GM19463 (cell line): ENCODE data around the gene ALG1.
"Not testable (repeated sequence)": the region's sequence is repeated elsewhere in the genome, so short reads cannot be mapped to it uniquely, and the experiment has no call there.

Source experiments
- ATAC-seq: cut with Tn5 transposase; IDR thresholded peaks from one replicate; pipeline ENCODE4 v1.9.1; 2021; ENCODE audit warnings: mild to moderate bottlenecking, moderate library complexity; ENCODE audit not compliant: unreplicated experiment

ALG1 gene

DNA sequence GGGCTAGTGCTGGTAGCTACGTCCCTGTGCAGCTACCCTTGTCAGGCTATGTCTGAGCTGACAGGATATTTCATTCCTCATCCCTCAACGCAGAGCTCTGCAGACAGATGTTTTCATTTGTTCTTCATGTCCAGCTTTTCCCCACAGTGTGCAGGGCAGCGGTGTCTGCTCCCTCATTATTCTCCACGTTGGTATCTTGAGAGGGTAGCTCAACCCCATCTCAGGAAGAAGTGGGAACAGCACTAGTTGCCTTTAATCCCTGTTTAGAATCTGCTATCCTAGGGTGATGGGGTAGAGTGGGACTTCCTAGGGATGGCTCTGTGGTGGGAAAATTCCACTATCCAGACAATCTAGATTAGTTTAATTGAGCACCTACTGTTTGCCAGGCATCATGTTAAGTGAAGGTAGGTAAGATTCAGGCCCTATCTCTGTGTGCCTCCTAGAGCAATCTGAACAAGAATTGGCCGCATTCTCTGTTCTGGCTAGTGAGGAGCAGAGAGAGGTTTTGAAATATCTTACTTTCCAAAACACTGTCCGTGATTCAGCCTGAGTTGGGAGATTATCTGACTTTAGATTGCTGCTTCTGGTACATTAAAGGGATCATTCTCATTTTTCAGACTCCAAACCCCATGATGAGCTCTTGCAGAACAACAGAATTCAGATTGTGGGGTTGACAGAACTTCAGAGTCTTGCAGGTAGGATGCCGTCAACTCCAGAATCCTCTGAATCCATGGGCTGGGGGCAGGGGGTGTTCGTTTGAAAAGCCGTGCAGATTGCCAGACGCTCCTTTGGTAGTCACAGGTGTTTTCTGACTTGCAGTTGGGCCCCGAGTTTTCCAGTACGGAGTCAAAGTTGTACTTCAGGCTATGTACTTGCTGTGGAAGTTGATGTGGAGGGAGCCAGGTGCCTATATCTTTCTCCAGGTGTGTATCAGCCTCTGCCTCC, 963 bp downstream of the ALG1 start:
- no peak for ATAC-seq

DNA sequence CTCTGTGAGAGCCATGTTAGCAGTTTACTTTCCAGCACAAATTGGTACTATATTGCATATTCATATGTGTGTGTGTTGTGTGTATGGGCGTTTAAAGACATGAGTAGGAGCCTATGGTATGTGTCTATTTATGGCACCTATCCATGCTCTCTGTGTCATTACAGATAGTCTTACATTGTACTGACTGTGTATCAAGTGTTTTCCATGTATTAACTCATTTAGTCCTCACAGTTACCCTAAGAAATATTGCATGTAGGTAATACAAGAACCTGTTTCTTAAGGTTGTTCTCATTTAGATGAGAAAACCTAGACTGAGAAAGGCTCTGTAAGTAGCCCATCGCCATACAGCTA, 1.6 kb downstream of the ALG1 start:
- no peak for ATAC-seq

DNA sequence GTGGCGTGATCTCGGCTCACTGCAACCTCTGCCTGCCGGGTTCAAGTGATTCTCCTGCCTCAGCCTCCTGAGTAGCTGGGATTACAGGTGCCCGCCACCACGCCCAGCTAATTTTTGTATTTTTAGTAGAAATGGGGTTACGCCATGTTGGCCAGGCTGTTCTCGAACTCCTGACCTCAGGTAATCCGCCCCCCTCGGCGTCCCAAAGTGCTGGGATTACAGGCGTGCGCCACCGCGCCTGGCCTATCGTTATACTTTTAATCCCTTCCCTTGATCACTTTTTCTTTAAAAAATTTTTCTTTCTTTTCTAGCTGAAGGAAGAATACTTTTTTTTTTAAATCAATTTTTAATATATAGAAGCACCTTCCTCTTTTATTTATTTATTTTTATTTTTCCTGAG, 2.1 kb downstream of the ALG1 start:
- ATAC-seq: not testable (repeated sequence)

DNA sequence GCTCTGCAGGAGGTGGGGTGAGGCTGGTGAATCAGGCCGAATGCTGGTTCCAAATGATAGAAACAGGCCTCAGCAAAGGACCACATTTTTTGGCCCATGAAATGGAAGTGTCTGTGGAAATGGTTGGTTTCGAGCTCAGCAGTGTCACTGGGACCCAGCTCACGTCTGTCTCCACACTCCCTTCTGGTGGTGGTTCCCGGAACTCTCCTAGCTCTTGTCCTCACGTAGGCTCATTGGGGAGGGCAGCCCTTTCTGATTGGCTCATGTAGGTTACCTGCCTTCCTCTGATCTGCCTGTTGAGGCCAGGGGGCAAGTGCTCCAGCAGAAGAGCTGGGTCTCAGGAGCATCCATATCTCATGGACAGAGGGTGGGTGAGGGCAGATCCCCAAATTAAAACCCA, 4.0 kb downstream of the ALG1 start:
- no peak for ATAC-seq

DNA sequence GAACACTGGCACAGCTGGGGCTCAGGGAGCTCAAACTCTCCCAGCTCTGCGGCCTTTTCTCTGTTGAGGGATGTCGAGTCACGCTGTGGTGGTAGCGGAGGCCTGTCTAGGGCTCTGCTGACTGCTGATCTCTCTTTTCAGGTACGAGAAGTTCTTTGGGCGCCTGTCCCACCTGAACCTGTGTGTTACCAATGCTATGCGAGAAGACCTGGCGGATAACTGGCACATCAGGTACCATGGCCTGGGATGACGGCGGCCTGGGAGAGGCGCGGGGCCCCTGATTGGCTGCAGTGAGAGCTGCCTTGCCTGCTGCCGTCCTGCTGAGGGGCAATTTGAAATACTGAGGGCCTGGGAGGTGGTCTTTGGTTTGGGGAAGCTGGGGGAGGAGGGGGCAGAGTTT, 5.7 kb downstream of the ALG1 start:
- ATAC-seq: no peak

DNA sequence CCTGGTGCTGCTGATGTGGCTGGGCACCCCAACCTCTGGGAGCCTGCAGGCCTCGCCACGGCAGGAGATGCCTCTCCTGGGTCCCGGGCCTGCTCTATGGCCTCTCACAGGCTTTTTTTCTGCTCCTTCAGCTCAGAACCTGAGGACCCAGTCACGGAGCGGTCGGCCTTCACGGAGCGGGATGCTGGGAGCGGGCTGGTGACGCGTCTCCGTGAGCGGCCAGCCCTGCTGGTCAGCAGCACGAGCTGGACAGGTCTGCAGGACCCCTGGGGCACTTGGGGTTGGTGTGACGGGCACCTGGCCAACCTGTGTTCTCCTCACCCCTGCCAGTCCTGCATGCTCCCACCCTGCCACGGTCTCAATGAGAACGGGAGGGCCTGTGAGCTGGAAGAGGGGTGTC, 7.0 kb downstream of the ALG1 start:
- ATAC-seq: no peak

DNA sequence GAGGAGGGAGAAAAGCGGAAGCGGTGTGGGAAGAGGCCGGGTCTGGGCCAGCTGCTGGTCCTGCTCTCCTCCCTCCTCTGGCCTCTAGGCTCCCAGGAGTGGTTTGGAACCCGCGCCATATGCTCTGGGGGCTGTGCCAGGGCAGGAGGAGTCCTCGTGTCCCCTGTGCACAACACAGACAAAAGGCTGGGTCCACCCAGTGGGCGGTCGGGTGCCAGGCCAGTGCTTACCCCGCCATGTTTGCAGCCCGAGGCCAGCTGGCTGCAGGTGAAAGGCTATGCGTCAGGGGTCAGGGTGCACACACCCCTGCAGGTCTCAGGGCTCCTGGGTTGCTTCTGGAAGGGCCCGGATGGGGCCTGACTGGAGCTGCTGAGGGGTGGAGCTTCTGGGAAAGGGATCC, 8.8 kb downstream of the ALG1 start:
- not testable (repeated sequence) for ATAC-seq

DNA sequence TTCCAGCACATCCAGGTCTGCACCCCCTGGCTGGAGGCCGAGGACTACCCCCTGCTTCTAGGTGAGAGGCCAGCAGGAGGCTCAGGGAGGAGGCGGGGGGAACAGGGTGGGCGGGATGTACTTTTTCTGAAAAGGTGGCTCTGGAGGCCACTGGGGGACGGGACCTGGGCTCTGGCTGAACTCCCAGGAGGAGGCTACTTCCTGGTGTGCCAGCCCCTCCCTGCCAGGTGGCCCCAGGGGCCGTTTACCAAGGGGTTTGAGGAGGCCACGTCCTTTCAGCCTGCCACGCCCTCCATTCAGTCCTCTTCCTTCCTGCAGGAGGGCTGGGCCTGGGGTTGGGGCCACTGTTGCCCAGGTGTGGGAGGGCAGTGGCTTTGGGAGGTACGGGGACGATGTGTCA, 9.4 kb downstream of the ALG1 start:
- ATAC-seq: not testable (repeated sequence)

DNA sequence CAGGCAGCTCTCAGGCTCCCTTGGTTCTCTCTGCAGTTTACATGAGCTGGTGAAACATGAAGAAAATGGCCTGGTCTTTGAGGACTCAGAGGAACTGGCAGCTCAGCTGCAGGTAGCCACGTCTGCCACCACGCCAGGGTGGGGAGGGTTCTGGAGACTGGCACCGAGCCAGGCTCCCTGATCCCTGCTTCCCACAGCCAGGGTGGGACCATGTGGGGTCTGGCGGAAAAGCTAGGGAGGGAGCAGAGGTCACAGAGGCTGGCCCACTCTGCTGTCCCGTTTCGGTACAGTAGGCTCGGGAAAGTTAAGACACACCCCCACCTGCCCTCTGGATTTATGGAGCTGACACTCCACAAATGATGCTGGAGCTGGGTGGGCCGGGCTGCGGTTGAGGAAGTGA, 12.0 kb downstream of the ALG1 start:
- ATAC-seq: not testable (repeated sequence)

DNA sequence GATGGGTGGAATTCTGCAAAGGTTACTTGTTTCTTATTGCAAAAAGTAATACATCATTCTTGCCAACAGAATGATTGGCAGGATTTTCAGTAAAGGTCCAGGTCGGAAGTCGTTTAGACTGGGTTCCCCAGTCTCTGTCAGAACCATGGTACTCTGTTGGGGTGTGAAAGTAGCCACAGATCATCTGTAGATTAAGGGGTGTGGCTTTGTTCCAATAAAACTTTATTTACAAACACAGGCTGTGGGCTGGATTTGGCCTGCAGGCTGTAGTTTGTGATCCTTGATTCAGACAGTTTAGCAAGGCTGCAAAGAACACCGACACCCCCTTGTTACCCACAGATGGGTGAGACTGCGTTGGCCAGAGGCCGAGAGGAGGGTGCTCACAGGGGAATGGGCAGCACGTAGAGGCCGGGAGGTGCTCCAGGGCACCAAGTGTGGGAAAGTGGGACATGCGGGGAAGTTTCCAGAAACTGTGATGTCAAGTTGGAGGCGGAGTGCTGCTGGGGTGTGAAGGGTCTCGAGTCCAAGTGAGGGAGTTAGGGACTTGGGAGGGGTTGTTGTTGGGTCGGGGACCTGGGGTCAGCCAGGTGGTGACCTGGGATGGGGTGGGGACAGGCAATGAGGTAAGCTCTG, 12.6 kb downstream of the ALG1 start:
- ATAC-seq: not testable (repeated sequence)

DNA sequence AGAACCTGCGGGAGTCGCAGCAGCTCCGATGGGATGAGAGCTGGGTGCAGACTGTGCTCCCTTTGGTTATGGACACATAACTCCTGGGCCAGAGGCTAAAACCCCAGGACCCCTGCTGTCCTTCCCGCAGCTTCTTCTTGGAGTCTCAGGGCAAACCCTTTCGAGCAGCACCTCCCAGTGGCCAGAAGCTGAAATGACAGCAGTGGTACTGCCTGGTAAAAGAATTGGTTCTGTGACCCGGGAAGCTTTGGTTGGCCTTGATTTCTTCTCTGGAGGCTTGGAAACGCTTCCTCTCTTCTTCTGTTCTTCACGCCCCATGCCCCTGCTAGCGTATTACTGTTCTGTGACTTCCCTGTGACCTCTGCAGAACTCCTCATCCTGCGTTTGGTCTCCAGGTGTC, 13.2 kb downstream of the ALG1 start:
- ATAC-seq: not testable (repeated sequence)

DNA sequence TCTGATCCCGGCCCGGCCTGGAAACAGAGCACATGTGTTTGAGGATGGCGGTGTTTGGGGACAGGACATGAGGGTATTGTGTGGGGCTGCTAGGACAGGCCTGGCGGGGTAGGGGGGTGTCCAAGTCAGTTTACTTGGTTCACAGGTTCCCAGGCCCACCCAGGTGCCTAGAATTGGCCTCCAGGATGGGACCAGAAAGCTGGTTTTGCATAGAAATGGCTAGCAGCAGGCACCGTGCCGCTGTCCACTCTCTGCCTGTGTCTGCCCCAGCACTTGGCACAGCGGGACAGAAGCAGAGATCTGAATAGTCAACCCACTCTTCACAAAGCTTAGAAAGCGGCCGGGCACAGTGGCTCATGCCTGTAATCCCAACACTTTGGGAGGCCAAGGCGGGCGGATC, 14.1 kb downstream of the ALG1 start:
- not testable (repeated sequence) for ATAC-seq

DNA sequence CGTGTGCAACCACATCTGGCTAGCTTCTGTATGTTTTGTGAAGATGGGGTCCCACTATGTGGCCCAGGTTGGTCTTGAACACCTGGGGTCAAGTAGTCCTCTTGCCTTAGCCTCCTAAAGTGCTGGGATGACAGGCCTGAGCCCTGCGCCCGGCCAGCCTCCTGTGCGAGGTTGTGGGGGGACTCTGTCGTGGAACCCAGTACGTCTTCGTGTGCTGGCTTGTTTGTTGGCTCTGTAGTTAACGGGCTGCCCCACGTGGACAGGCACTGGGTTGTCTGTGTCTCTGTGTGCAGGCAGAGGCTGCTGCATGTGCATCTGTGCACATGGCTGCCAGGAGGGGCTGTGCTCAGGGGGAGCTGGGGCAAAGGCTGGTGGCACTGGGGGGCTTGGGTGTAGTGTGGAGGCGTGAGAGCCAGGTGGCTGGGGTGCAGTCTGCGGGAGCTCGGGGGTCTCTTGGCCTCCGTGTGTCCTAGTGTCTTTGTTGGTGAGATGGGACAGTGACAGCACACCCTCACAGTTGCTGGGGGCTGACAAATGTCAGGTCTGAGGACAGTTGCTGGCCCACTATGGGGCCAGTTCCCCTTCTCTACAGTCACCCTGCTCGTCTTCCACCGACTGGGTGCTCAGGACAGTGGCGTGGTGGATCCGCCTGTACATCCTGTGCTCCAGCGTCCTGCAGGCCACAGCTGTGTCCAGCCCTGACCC, 16.6 kb downstream of the ALG1 start:
- ATAC-seq: not testable (repeated sequence)

DNA sequence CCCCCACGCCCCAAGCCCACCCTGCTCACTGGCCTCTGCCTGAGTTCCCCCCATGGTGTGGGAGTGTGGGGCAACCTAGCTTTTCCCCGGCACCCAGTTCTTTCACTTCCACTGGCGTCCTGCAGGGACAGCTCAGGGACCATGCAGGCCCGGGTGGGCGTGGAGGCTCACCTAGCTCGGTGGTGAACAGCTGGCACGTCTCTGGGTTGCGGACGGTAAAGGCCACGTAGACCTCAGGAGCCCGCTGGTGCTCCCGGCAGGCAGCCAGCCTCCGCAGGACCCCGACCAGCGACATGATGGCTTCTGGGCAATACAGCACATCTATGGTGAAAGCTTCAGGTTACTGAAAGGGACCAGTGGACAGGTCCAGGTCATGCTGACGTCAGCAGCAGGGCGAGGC, 17.3 kb downstream of the ALG1 start:
- ATAC-seq: not testable (repeated sequence)

DNA sequence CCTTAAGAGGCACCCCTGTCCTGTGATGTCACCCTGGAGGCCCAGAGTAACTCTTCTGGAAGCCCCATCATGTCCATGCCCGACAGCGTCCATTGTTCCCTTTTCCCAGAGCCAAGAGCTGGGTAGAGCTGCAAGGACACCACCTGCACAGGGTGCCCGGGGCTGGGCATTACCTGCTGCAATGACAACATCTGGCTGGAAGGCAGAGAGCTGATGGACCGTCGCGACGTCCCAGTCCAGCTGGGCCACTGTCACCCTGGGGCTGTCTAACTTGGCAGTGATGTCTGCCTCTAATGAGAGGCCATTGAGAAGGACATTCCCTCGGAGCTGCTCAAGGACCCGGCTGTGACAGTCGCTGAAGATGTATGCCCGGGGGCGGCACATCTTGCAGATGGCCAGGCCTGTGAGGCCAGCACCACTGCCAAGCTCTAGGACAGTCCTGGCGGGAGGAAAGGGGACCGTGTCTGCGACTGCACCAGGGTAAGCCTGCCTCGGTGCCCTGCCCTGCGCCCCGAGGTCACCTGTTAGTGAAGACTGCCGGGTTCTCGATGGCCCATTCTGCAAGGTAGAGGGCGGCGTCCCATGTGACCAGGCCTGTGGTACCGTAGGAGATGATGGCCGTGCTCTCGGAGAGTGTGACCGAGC, 18.4 kb downstream of the ALG1 start:
- ATAC-seq: not testable (repeated sequence)

DNA sequence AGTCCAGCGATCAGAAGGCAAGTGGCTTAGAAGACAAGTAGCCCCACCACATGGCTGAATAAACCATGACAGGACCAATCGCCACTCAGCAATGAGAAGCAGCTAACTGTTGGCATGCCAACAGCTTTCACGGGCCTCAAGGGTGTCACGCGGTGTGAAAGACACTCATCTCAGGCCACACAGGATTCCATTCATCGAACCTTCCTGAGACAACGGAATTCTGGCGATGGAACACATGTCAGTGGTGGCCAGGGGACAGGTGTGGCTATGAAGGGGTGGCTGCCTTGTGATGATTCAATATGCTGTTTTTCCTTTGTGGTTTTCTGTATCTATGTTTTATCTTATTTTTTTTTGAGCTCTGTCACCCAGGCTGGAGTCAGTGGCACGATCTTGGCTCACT, 18.9 kb downstream of the ALG1 start:
- ATAC-seq: not testable (repeated sequence)

DNA sequence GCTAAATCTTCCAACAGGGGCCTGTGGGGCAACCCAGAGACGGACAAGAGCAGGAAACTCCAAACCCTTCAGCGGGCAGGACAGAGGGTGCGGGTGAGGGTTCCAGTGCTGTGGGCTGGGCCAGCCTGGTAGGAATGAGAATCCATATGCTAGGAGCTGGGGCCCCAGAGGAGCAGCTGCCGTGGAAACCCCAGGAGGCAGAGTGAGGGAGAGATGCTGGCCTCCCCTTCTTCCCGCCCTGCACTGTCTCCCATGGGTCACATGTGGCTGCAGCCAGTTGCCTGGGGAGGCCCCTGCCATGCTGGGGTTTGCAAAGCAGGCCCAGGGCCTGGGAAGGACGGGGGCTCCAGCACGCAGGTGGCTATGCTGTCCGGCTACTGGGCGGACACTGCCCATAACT, 21.4 kb downstream of the ALG1 start:
- not testable (repeated sequence) for ATAC-seq

DNA sequence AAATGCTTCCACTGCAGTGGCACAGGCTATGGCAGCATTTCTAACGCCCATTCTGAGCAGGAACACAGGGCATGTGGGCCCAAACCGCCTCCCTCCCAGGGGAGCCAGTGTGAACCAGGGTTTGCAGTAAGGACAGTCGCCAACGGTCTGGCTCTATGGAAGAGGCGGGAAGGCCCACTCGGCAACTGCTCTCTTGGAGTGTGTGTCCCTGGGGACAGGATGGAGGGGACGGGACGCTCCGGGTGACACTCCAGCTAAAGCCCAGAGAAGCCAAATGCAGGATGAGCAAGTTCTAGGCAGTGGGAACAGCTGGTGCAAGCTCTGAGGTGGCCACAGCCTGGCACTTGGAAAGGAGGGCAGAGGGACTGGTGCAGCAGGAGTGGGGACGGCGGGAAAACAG, 22.1 kb downstream of the ALG1 start:
- ATAC-seq: not testable (repeated sequence)

DNA sequence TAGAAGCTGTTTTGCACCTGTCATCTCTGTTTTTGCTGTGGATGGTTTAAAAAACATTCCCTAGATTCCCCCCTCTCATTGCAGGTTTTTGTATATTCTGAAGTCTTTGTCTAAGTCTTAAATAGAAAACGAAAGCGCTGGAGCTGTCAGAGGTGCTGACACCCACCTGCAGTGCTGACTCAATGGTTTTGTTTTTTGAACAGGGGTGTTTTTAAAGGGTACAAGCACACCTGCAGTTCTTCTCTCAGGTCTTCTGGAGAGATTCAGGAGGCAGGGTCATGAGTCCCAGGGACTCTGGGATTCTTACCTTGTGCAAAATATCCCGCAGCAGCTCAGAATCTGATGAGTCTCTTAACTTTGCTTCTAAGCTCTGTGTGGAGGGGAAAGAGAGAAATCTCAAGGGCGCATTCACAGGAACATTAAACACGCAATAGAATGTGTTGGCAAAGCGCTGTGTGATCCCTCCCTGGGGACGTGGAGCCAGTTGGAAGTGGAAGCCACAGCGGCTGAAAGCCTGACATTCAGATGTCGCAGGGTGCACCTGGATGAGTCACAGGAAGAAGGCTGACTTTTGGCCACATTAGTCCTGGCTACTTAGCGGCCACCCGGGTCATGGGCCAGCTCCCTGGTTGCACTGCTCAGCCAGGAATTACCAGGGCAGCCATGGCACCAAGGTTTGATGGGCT, 23.6 kb downstream of the ALG1 start:
- not testable (repeated sequence) for ATAC-seq

DNA sequence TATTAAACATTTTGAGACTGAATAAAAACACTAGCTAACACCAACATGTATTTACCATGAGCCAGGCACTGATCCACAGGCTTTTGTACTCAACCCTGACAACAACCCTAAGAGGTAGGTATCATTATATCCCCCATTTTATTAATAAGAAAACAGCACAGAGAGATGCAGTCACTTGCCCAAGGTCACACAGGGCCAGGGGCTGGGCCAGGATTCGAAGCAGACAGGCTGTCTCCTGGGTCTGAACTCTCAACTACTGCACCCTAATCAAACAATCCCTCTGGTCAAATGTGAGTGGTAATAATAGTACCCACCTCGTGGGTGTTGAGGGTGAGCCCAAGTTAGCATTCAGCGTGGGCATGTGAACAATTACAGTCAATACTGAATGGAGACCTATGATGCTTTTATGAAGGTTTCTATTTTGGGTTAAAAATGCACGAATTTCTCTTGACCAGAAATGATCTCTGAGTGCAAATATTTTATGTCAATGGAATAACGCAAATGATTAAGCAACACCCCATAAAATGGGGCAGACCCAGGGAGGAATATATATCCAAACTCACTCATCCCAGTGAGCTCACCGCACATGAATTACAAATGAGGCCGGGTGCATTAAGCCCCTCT, 24.9 kb downstream of the ALG1 start:
- not testable (repeated sequence) for ATAC-seq
